Uterus (tissue), 4 donors: ENCODE measurements around the gene SGF29. TPM values are rescaled to one million over a fixed set of nuclear protein-coding genes. Genes with fewer than 3 reads are reported as not detected.

ENCODE experiments used
- DNase-seq, 2 donors: peaks; one replicate each; pipeline ENCODE4 v3.0.0-alpha.2; 2019 to 2020
- H3K27ac ChIP-seq, 2 donors: fragments of 200-600 bp; sonication (generic); 1 replicate in 1 of 2; 2 replicates in 1 of 2; pipeline ENCODE4 v1.5.1; 2016 to 2018
- H3K27me3 ChIP-seq, 2 donors: fragments of 200-600 bp; sonication (generic); one replicate each; pipeline ENCODE4 v1.5.1; 2018 to 2019; ENCODE audit warnings: control low read depth in 1 of 2
- H3K36me3 ChIP-seq, 2 donors: fragments of 200-600 bp; sonication (generic); one replicate each; pipeline ENCODE4 v1.5.1; 2019; ENCODE audit warnings: control low read depth in 1 of 2
- H3K4me1 ChIP-seq, 2 donors: fragments of 200-600 bp; sonication (generic); one replicate each; pipeline ENCODE4 v1.5.1; 2018 to 2019; ENCODE audit warnings: control low read depth in 1 of 2
- H3K4me3 ChIP-seq, 2 donors: fragments of 200-600 bp; sonication (generic); 1 replicate in 1 of 2; 2 replicates in 1 of 2; pipeline ENCODE4 v1.5.1; 2018 to 2019; ENCODE audit warnings: mild to moderate bottlenecking in 1 of 2
- H3K9me3 ChIP-seq, 2 donors: fragments of 200-600 bp; sonication (generic); one replicate each; pipeline ENCODE4 v1.5.1; 2019; ENCODE audit warnings: control low read depth in 1 of 2
- CTCF ChIP-seq, 4 experiments: fragments of 200-600 bp in 2 of 4; fragments of 450-650 bp in 2 of 4; sonication (generic) in 2 of 4; IDR thresholded peaks; one replicate each; pipeline ENCODE4 v1.5.1; 2016 to 2019; ENCODE audit warnings: antibody characterized with exemption in 4 of 4, mild to moderate bottlenecking in 2 of 4, moderate library complexity in 1 of 4
- POLR2A ChIP-seq, 2 donors: fragments of 450-650 bp; IDR thresholded peaks; one replicate each; pipeline ENCODE4 v1.6.1; 2016; ENCODE audit warnings: antibody characterized with exemption in 2 of 2, mild to moderate bottlenecking in 1 of 2, moderate library complexity in 1 of 2
- intact Hi-C: fragments of 100-400 bp; cut with DNase I; formaldehyde crosslinking; loops from one replicate; pipeline ENCODE4 v1.15.1; 2023; ENCODE audit warnings: low total_unique reads
- total RNA-seq, 4 donors: library from RNA; depleted of rRNA in 3 of 4; stranded (reverse); fragments of >200 nt in 3 of 4; gene quantifications; one replicate each; pipeline versions ENCODE4 v1.1.0 to v1.2.4, GENCODE V29; 2014 to 2023
- donor health status: DM: yes; HTN: yes; CAD: no.

Gene SGF29
- total RNA-seq, 4 donors from 2014 or later: 13.2 to 45.3 (median 29.1) TPM

- H3K4me1 ChIP-seq: no peaks in the 10 kb centered on the region
- no peak for DNase-seq
- H3K36me3 ChIP-seq: no peaks in the 10 kb centered on the region
- no peak overlapping the region for H3K4me3 ChIP-seq
- no peaks in the 10 kb centered on the region for H3K27me3 ChIP-seq
- H3K9me3 ChIP-seq: no peaks in the 10 kb centered on the region
- intact Hi-C loops: no loop called here
- no peak overlapping the region for H3K27ac ChIP-seq
- TF ChIP-seq CTCF (IDR thresholded peaks at IDR 0.05): no peak
- no peak for TF ChIP-seq POLR2A (IDR thresholded peaks at IDR 0.05)
Measured at GRCh38 chr16:28548306-28548802, 5.4 kb upstream of the SGF29 start.

- Histone ChIP-seq H3K4me3 (no peak overlapping the region), H3K9me3 (no peaks in the 10 kb centered on the region), H3K27me3 (no peaks in the 10 kb centered on the region), H3K27ac (no peak overlapping the region), H3K4me1 (peaks cover 0 to under 1% of the 10 kb centered on the region in 2 donors), H3K36me3 (no peaks in the 10 kb centered on the region)
- intact Hi-C loops: no loop called here
- DNase-seq: no peak
- peak; percentile 26 to 51 (median 44) for TF ChIP-seq CTCF (IDR thresholded peaks at IDR 0.05)
- TF ChIP-seq POLR2A (IDR thresholded peaks at IDR 0.05): no peak
Measured at GRCh38 chr16:28549301-28549899, 4.3 kb upstream of the SGF29 start.

- TF ChIP-seq CTCF (IDR thresholded peaks at IDR 0.05): no peak
- TF ChIP-seq POLR2A (IDR thresholded peaks at IDR 0.05): no peak
- H3K36me3 ChIP-seq: no peaks in the 10 kb centered on the region
- peaks cover 0 to 3% of the 10 kb centered on the region in 2 donors for H3K4me1 ChIP-seq
- no peaks in the 10 kb centered on the region for H3K27me3 ChIP-seq
- peak overlapping the region; percentile 67 to 70 for H3K4me3 ChIP-seq
- DNase-seq: no peak
- intact Hi-C loops: loop anchor here (10.0 kb wide), 1 partner anchor 60 kb away; the partner anchor contains the start of genes APOBR and CLN3
- H3K27ac ChIP-seq: peak overlapping the region; percentile 99 to 100
- H3K9me3 ChIP-seq: no peaks in the 10 kb centered on the region
Measured at GRCh38 chr16:28554634-28555423, 1.1 kb downstream of the SGF29 start.

- H3K9me3 ChIP-seq: no peaks in the 10 kb centered on the region
- H3K36me3 ChIP-seq: no peaks in the 10 kb centered on the region
- H3K4me3 ChIP-seq: no peak overlapping the region
- intact Hi-C loops: loop anchor here (10.0 kb wide), 1 partner anchor 61 kb away; the partner anchor contains the start of genes APOBR and CLN3
- no peak overlapping the region for H3K27ac ChIP-seq
- no peak for TF ChIP-seq CTCF (IDR thresholded peaks at IDR 0.05)
- TF ChIP-seq POLR2A (IDR thresholded peaks at IDR 0.05): no peak
- DNase-seq: no peak
- peaks cover 0 to 3% of the 10 kb centered on the region in 2 donors for H3K4me1 ChIP-seq
- no peaks in the 10 kb centered on the region for H3K27me3 ChIP-seq
Measured at GRCh38 chr16:28555561-28555960, 1.8 kb downstream of the SGF29 start.

- Histone ChIP-seq H3K27ac (no peak overlapping the region), H3K4me1 (peaks cover 0 to 3% of the 10 kb centered on the region in 2 donors), H3K9me3 (no peaks in the 10 kb centered on the region), H3K4me3 (no peak overlapping the region), H3K27me3 (no peaks in the 10 kb centered on the region), H3K36me3 (no peaks in the 10 kb centered on the region)
- no peak for DNase-seq
- TF ChIP-seq POLR2A (IDR thresholded peaks at IDR 0.05) (no peak), CTCF (IDR thresholded peaks at IDR 0.05) (no peak)
- intact Hi-C loops: loop anchor here (10.0 kb wide), 1 partner anchor 62 kb away; the partner anchor contains the start of genes APOBR and CLN3
Measured at GRCh38 chr16:28556914-28557320, 3.2 kb downstream of the SGF29 start.
